Measurements from ENCODE around the gene KIF12.

KIF12 gene

DNA sequence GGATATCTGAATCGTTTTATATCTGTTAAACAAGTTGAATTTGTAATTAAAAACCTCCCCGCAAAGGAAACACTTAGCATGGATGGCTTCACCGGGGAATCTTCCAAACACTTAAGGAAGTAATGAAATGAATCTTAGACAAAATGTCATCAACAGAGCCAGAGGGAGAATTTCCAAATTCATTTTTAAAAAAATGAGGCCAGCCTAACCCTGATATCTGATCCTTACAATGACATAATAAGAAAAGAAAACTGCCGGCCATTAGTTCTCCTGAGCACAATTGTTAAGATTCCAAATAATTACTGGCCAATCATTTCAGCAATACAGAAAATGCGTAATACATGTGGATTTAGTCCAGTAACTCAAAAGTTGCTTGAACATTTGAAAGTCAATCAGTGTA, 6.1 kb upstream of the KIF12 start:
- no peak for DNase-seq

DNA sequence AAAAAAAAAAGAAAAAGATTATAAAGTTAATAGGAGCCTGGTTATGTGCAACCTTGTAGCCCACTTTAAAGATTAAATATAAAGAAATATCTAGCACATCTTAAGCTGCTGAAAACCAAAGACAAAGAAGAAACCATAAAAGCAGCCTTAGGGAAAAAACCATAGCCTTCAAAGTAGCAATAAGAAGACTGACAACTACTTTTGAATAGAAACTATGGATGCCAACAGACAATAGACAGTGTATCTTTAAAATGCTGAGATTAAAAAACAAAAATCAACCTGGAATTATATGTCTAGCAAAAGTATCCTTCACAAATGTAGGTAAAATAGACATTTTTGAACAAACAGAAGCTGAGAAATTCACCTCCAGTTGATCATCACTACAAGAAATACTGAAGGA, 3.4 kb upstream of the KIF12 start:
- DNase-seq, result no peak

DNA sequence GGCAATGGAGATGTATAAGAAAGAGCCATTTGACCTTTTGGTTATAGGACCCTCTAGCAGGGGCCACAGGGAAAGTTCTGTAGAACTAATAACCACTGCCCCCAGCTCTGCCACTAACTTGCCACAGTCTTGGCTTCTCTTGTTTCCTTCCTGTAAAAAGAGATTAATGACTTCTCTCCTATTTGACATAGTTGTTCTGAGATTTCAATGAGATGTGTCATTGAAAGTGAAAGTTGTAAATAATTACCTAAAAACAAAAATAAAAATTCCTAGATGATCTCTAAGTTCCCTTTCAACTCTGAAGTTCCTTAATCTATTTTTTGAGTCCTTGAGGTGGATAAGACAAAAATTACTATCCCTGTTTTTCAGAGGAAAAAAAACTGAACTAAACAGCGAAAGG, 1.4 kb upstream of the KIF12 start:
- DNase-seq, result no peak

- no peak for DNase-seq
Measured at GRCh38 chr9:114099669-114100270, 678 bp upstream of the KIF12 start.

- DNase-seq, result no peak
Measured at GRCh38 chr9:114098021-114098935, 814 bp downstream of the KIF12 start.

- DNase-seq, result no peak
Measured at GRCh38 chr9:114097613-114098020, 1.5 kb downstream of the KIF12 start.

- no peak for DNase-seq
Measured at GRCh38 chr9:114096866-114097612, 2.1 kb downstream of the KIF12 start.

DNA sequence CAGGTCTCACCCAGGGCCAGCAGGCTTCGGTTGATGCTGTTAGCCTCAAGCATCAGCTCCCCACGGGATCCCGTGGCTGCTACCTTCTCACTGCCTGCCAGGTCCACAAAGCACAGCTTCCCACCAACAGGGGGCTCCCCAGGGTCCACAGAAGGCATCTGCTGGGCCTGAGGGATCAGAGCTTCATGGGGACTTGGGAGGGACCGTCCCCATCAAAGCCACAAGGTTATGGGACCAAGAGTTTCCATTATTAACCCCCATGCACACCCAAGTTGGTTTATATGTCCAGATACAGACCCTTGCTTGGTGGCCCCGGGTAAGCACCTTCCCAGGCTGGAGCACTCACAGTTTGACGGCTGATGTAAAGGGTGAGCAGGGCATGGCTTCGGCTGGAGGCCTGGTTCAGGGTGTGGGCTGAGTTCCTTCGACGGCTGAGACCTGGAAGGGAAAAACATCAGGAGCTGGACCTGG, 3.0 kb downstream of the KIF12 start:
- no peak for DNase-seq

GRCh38 chr9:114094971-114095370, 4.1 kb downstream of the KIF12 start:
- no peak for DNase-seq

GRCh38 chr9:114093761-114094505, 5.2 kb downstream of the KIF12 start:
- no peak for DNase-seq

DNA sequence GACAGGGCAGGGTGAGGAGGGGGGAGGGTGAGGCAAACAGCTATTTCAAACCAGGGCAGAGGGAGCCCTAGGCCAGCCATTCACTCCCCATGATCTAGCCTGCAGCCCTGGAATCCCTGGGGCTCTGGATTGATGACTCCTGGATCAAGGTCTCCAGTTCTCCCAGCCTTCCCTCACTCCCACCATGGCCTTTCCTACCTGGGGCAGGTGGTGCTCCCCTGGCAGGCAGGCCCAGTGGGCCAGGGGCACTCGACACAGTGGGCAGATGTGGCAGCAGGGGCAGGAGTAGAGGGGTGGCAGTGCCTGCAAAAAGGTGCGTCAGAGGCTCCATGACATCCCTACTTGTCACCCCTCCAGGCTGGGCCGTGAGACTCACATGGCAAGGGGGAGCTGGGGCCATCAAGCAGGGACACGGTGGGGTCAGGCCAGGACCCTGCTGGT, 6.0 kb downstream of the KIF12 start:
- DNase-seq, result no peak

DNA sequence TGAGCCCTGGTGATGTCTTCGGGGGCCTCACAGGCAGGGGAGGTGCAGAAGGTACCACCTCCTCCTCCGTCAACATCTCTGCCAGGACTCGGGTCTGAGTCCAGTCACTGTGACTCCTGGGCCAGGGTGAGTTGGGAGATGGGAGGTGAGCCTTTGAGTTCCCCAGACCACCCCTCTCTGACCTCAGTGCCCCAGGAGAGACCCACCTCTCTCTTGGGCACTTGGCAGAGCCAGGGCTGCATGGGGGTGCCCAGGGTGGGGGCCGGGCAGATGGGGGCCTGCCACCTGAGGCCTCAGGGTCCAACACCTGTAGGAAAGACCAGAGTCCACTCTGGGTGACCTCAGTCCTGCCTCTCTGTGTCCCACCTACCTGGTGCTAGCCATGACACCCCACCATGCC, 6.8 kb downstream of the KIF12 start:
- no peak for DNase-seq

DNA sequence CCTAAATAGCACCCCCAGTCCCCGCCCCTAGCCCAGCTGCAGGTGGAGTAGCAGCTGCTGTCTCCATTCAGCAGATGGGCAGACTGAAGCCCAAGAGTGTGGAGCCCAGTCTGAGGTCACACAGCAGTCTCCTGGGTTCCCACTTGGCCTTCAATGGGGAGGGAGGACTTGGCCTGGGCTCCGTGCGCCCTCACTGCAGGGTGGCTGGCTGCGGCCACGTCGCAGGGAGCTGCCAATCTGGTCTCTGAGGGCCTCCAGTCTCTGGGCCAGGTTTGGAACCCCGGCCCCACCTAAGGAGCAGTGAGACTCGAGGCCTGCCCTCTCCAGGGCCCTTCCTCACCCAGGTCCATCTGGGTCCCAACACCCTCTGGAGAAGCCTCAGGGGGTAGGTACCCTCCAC, 7.4 kb downstream of the KIF12 start:
- DNase-seq, result no peak

GRCh38 chr9:114090798-114091197, 8.3 kb downstream of the KIF12 start:
- no peak for DNase-seq

DNA sequence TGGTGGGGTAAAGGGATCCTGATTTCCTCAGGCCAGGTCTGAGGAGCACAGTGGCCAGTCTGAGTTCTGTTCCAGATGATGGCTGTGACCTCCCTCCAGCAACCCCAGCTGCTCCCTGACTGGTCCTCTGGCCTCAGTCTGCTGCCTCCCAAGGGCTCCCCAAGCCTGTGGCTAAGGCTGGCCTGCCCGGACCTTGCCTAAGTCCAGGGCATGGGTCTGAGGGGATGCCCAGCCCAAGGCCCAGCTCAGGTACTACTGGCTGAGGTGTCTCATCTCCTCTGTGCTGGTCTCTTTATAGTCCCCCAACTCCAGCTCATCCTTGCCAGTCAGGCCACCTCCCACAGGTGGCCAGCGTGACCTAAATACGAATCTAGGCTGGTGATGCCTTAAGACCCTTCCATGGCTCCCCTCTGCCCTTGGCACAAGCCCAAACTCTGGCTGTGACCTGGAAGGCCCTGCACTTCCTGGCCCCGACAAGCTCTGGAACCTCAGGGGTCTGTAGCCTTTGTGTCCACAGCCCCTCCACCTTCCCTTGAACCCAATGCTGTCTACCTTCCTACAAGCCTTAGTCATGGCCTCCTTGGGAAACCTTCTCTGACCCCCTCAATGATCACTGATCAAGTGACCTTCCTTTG, 9.8 kb downstream of the KIF12 start:
- DNase-seq, result no peak

DNA sequence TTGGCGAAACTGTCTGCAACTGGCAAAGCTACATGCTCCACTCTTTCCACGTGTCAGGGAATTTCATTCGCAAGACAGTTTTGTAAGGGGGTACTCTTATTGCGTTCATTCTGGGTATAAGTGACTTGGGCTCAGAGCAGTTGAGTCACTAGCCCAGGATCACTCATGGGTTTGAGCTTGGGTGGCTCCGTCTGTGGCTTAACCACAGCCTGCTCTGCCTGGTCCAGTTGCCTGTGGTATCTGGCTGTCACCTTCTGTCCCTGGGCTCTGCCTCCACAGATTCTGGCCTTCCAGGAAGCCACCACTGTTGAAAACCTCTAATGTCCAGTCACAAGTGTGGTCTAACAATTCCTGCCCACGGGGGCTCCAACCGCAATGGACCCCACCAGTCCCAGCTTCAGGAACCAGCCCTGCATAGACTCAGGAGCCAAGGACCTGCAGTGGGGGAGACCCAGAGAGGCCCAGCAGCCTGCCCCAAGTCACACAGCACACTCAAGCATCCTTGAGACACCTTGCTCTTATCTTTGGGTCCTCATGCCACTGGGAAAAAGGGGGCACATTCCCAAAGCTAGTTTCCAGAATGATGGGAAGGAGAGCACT, 10.4 kb downstream of the KIF12 start:
- no peak for DNase-seq

- DNase-seq, result no peak
Measured at GRCh38 chr9:114087721-114088120, 11.4 kb downstream of the KIF12 start.

DNA sequence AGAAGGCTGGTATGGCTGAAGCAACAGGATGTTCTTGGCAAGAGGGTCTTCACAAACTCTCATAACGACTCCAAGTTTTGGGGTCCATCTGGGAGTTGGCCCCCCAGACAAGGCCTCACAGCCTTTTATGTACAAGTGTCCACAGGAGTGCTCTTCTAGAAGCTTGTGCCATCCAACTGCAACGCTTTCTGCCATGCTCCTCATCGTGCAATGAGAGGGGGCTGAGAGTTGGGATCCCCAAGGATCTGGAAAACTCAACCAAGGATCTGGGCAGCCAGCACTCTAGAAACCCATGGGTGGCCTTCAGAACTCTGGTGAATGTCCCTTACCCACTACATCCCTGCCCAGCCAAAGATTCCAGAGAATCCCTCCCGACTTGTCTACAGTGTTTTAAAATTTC, 12.5 kb downstream of the KIF12 start:
- DNase-seq, result no peak

DNA sequence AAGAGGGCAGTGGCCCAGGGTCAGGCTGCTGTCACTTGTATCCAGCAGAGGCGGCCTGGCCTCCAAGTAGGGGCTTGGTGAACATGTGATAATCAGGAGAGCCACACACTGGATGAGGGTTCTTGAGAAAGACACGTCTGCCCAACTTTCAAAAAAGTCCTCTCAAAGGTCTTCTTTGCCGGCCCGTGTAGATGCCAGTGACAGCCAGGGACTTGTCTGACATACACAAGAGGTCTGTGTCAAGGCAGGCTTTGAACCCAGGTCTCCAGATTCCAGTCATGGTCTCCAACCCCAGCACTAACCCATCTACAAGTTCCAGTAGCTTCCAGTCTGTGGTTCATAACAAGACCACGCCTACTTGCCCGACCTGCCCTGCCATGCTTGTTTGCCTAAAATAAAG, 13.1 kb downstream of the KIF12 start:
- no peak for DNase-seq

GRCh38 chr9:114085387-114085789, 13.7 kb downstream of the KIF12 start:
- no peak for DNase-seq

DNA sequence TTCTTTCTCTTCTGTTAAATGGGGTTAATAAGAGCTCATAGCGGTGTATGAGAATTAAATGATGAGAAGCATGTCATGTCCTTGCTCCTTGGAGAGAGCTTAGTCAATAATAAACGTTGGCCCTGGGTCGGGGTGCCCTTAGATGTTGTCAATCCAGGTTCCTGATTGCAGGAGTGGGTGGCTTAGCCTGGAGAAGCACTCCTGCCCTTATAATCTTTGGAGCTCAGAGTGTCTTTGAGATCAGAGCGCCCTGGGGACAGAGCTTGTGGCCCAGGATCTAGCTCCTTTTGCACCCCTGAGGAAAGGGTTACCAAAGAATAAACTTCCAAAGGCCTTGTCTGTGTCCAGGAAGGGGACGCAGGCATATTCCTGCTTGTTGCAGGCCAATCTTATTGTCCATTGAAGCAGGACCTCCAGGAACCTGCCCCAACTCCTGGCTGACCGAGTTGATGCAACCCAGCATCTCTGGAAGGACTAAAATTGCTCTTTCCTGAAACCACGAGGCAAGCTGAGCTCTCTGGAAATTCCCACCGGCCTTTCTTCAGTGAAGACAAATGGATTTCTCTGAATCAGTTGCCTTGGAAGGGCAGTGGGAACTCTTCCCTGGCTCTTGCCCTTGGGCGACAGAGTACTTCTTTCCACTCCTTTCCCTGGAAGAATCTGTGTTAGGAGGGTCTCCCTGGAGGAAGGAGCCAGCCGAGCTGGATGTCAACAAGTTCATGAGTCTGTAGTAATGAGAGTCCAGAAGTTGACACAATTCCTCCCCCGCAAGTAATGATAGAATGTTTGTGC, 14.6 kb downstream of the KIF12 start:
- no peak for DNase-seq
